Measurements from ENCODE around the gene ELANE.

Gene ELANE

DNA sequence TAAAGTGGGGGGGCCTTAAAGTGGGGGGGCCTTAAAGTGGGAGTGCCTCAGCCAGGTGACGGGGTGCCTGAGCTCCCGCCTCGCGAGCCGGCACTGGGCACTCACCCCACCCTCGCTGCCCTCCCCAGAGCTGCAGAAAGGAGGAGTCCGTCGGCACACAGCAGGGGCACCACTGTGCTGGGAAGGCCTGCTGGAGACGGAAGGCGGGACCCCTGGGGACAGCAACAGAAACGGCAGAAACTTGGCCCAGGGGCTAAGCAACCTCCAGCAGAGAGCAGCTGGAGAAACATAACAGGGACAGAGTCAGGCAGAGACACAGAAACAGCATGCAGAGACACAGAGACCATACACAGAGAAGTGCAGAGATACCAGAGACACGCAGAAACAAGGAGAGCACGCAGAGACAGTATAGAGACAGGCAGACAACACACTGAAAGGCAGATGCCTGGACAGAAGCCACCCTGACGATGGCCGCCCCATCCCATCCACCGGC lies 15.2 kb downstream of the ELANE start:
- TF ChIP-seq, protein P1, sequence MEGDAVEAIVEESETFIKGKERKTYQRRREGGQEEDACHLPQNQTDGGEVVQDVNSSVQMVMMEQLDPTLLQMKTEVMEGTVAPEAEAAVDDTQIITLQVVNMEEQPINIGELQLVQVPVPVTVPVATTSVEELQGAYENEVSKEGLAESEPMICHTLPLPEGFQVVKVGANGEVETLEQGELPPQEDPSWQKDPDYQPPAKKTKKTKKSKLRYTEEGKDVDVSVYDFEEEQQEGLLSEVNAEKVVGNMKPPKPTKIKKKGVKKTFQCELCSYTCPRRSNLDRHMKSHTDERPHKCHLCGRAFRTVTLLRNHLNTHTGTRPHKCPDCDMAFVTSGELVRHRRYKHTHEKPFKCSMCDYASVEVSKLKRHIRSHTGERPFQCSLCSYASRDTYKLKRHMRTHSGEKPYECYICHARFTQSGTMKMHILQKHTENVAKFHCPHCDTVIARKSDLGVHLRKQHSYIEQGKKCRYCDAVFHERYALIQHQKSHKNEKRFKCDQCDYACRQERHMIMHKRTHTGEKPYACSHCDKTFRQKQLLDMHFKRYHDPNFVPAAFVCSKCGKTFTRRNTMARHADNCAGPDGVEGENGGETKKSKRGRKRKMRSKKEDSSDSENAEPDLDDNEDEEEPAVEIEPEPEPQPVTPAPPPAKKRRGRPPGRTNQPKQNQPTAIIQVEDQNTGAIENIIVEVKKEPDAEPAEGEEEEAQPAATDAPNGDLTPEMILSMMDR (IDR thresholded peaks at IDR 0.05; ENCODE audit: low read depth, low read length), result no peak
- TF ChIP-seq POLR2A (IDR thresholded peaks at IDR 0.05; ENCODE audit: extremely low read depth, insufficient read length) (no peak), MYC (IDR thresholded peaks at IDR 0.05; ENCODE audit: low read depth, low read length) (no peak)
- no peak for DNase-seq (ENCODE audit: low read depth)
- H3K4me3 ChIP-seq (ENCODE audit: low read depth, low read length), result no peak overlapping the region

DNA sequence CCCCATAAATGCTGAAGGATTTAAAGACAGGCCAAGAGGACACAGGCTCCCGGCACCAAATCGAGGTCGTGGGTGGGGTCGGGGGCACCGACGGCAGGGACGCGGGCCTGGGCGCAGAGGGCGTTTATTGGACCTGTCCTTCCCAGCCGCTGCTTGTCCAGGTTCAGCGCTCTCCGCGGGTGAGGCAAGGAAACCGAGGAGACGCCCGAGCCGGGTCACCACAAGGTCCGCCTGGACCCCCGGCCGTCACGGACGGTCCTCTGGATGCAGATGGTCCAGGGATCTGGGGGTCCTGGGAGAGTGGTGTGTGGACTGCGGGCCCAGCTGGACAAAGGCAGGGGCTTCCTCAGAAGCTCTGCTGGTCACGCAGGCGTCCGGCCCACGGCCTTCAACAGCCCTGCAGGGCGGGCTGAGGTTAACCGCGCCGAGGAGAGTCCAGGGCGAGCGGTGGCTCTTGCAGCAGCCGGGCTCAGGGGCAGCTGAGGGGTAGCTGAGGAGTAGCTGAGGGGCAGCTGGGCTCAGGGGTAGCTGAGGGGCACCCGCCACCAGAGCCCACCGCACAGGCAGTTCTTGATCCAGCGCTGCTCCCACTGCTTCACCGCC lies 15.9 kb downstream of the ELANE start:
- no peak overlapping the region for H3K4me3 ChIP-seq (ENCODE audit: low read depth, low read length)
- no peak for DNase-seq (ENCODE audit: low read depth)
- TF ChIP-seq POLR2A (IDR thresholded peaks at IDR 0.05; ENCODE audit: extremely low read depth, insufficient read length) (no peak), MYC (IDR thresholded peaks at IDR 0.05; ENCODE audit: low read depth, low read length) (no peak)
- TF ChIP-seq, protein P2, sequence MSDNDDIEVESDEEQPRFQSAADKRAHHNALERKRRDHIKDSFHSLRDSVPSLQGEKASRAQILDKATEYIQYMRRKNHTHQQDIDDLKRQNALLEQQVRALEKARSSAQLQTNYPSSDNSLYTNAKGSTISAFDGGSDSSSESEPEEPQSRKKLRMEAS (IDR thresholded peaks at IDR 0.05; ENCODE audit: low read depth, low read length), result no peak
- TF ChIP-seq, protein P1 (IDR thresholded peaks at IDR 0.05; ENCODE audit: low read depth, low read length), result no peak

DNA sequence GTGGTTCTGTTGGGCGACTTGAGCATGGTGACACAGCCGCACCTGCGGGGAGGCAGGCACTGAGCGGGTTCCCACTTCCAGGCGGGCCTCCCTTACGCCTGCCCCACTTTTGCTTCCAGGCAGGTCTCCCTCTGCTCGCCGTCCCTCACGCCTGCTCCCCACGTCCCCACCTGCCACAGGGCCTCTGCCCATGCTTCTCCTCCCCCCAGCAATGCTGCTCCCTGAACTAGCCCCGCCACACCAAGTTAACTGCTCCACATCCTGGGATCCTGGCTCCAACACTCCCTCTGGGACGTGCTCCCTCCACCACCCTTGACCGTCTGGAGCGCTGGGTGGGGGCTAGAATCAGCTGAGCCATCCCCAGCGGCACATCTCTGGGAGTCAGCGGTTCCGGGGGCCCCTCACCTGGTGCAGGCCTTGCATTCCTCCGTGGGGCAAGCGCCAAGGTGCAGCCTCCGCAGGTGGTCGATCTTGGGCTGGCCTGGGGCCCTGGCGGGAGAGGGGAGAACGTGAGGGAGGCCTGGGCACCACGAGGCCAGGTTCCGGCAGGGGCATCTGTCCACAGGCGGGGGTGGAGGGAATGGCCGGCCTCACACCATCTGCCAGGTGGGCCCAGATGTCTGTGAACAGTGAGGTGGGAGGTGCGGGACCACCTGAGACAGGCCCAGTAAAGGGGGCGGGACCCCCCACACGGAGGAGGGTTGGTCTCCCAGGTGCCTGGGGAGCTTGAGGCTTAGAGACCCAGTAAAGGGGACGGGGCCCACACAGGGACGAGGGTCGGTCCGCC lies 16.5 kb downstream of the ELANE start:
- TF ChIP-seq POLR2A (IDR thresholded peaks at IDR 0.05; ENCODE audit: extremely low read depth, insufficient read length), result no peak
- TF ChIP-seq MYC (IDR thresholded peaks at IDR 0.05; ENCODE audit: low read depth, low read length), result no peak
- TF ChIP-seq, protein P2 (IDR thresholded peaks at IDR 0.05; ENCODE audit: low read depth, low read length), result no peak
- TF ChIP-seq, protein P1 (IDR thresholded peaks at IDR 0.05; ENCODE audit: low read depth, low read length), result no peak
- no peak for DNase-seq (ENCODE audit: low read depth)
- no peak overlapping the region for H3K4me3 ChIP-seq (ENCODE audit: low read depth, low read length)

DNA sequence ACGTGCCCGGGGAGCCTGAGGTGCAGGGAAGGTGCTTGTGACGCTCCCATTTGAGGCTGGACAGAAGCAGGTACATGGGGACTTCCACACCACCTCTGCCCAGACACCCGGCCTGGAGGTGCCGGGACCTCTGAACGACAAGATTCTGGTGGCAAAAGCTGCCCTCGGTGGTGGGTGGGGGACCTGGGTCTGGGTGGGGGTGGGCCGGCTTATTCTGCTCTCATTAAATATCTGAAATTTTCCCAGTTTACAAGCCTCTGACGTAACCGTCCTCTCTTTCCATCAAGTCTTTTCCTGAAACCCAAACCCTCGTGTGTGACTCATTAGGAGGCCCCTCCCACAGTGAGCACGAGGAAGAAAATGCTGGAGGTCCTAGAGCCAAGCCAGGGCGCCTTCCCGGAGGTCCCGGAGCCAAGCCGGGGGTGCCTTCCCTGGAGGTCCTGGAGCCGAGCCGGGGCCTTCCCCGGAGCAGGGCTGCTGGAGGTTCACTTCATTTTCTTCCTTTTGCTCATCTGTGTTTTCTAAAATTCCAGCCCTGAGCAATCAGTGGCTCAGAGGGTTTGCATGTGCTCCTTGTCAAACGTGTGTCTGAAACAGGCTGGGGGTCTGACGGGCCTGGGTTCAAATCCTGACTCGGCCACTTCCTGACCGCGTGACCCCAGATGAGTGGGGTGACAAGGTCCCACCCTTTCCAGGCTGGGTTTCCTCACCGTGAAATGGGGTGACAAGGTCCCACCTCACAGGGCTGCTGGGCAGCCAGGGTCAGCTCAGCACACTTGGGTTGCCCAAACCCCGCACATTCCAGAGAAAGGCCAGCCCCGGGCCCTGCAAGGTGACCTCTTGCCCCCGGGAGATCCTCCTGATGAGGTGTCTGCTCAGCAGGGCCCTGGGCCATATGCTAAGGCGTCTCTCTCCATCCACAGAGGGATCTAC lies 17.4 kb downstream of the ELANE start:
- TF ChIP-seq MYC (IDR thresholded peaks at IDR 0.05; ENCODE audit: low read depth, low read length) (no peak), POLR2A (IDR thresholded peaks at IDR 0.05; ENCODE audit: extremely low read depth, insufficient read length) (no peak)
- TF ChIP-seq, protein P1 (IDR thresholded peaks at IDR 0.05; ENCODE audit: low read depth, low read length), result no peak
- TF ChIP-seq, protein P2 (IDR thresholded peaks at IDR 0.05; ENCODE audit: low read depth, low read length), result no peak
- peak; percentile 55 for DNase-seq (ENCODE audit: low read depth)
- no peak overlapping the region for H3K4me3 ChIP-seq (ENCODE audit: low read depth, low read length)

DNA sequence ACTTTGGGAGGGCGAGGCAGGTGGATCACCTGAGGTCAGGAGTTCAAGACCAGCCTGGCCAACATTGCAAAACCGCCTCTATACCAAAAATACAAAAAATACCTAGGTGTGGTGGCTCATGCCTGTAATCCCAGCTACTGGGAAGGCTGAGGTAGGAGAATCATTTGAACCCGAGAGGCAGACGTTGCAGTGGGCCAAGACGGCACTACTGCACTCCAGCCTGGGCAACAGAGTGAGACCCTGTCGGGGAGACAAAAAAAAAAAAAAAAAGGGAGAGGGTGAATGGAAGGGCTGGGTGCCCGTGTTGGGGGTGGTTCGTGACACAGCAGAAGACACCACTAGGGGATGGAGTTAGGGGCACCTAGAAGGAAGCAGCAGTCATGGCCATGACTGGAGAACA lies 18.2 kb downstream of the ELANE start:
- TF ChIP-seq, protein P1 (IDR thresholded peaks at IDR 0.05; ENCODE audit: low read depth, low read length), result no peak
- no peak overlapping the region for H3K4me3 ChIP-seq (ENCODE audit: low read depth, low read length)
- DNase-seq (ENCODE audit: low read depth), result no peak

All from NB4 (cell line).